Thoracic aorta (tissue), 2 donors: ENCODE results near the gene SHROOM2. TPM values are rescaled to one million over a fixed set of nuclear protein-coding genes. Genes with fewer than 3 reads are reported as not detected.

Experiments used
- ATAC-seq: fragments of 150-250 bp; one replicate; pipeline ENCODE4 v1.8.0; 2017; ENCODE audit warnings: low read depth; ENCODE audit not compliant: insufficient number of reproducible peaks, low FRiP score
- DNase-seq: peaks from one replicate; pipeline ENCODE4 v3.0.0-alpha.2; 2020; ENCODE audit warnings: low spot score
- H3K27ac ChIP-seq, 2 donors: fragments of 200-600 bp; sonication (generic); 1 replicate in 1 of 2; 2 replicates in 1 of 2; pipeline ENCODE4 v1.5.1; 2016; ENCODE audit warnings: mild to moderate bottlenecking in 2 of 2, moderate library complexity in 2 of 2
- H3K27me3 ChIP-seq: fragments of 200-600 bp; sonication (generic); replicated peaks from 2 replicates; pipeline ENCODE4 v1.6.0; 2016; ENCODE audit warnings: mild to moderate bottlenecking; ENCODE audit not compliant: insufficient read depth
- H3K36me3 ChIP-seq: fragments of 200-600 bp; sonication (generic); one replicate; pipeline ENCODE4 v1.5.1; 2016
- H3K4me1 ChIP-seq, 2 donors: fragments of 200-600 bp; sonication (generic); 1 replicate in 1 of 2; 2 replicates in 1 of 2; pipeline versions ENCODE4 v1.5.1 to v1.6.0; 2016; ENCODE audit warnings: low read depth in 2 of 2, mild to moderate bottlenecking in 1 of 2; ENCODE audit not compliant: control insufficient read depth in 1 of 2
- H3K4me3 ChIP-seq: fragments of 200-600 bp; sonication (generic); 2 replicates; pipeline ENCODE4 v1.5.1; 2016; ENCODE audit warnings: mild to moderate bottlenecking
- H3K9me3 ChIP-seq: fragments of 200-600 bp; sonication (generic); 2 replicates; pipeline ENCODE4 v1.5.1; 2016
- CTCF ChIP-seq: fragments of 200-600 bp; sonication (generic); IDR thresholded peaks from one replicate; pipeline ENCODE4 v1.5.1; 2019; ENCODE audit warnings: antibody characterized with exemption
- total RNA-seq, 2 donors: library from RNA; depleted of rRNA; stranded (reverse); fragments of >200 nt; gene quantifications; one replicate each; pipeline versions ENCODE4 v1.1.0 to v1.2.3, GENCODE V29; 2016

The SHROOM2 gene
- total RNA-seq, 2 donors from 2014 or later: 2.0 TPM

GRCh38 chrX:9980401-9980800 is 194.2 kb downstream of the SHROOM2 start:
- TF ChIP-seq CTCF: no peak
- H3K4me1 ChIP-seq: no peaks in the 10 kb centered on the region
- H3K36me3 ChIP-seq: no peaks in the 10 kb centered on the region
- no peaks in the 10 kb centered on the region for H3K27me3 ChIP-seq
- H3K4me3 ChIP-seq: no peak overlapping the region
- DNase-seq (no peak), ATAC-seq (no peak)
- H3K9me3 ChIP-seq: no peaks in the 10 kb centered on the region
- H3K27ac ChIP-seq: no peak overlapping the region

- TF ChIP-seq CTCF: no peak
- DNase-seq (no peak), ATAC-seq (no peak)
- H3K4me1 ChIP-seq: no peaks in the 10 kb centered on the region
- H3K4me3 ChIP-seq: no peak overlapping the region
- H3K9me3 ChIP-seq: no peaks in the 10 kb centered on the region
- no peaks in the 10 kb centered on the region for H3K27me3 ChIP-seq
- H3K27ac ChIP-seq: no peak overlapping the region
- no peaks in the 10 kb centered on the region for H3K36me3 ChIP-seq
Measured at GRCh38 chrX:9980927-9981326, 194.7 kb downstream of the SHROOM2 start.

DNA sequence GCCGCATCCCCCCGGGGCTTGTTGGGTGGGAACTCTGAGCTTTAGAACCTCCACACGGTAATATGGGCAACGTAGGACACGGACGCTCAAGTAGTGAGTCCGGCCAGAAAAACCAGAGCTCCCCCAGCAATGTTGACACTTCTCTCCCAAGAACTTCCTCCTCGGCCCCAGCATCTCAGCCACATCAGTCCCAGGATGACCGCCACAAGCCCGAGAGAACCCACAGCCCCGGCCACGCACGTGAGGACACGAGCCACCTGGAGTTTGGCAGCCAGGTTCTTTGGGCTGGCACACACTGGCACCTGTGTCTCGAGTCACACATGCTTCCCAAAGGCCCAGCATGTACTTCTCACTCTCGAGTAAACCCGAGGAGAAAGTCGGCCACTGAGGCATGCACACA is 197.2 kb downstream of the SHROOM2 start:
- Histone ChIP-seq H3K9me3 (no peaks in the 10 kb centered on the region), H3K27me3 (no peaks in the 10 kb centered on the region), H3K4me1 (no peaks in the 10 kb centered on the region), H3K4me3 (no peak overlapping the region), H3K36me3 (no peaks in the 10 kb centered on the region), H3K27ac (no peak overlapping the region)
- ATAC-seq (no peak), DNase-seq (no peak)
- no peak for TF ChIP-seq CTCF

- no peaks in the 10 kb centered on the region for H3K9me3 ChIP-seq
- ATAC-seq: no peak
- H3K27me3 ChIP-seq: no peaks in the 10 kb centered on the region
- no peak overlapping the region for H3K4me3 ChIP-seq
- H3K4me1 ChIP-seq: no peaks in the 10 kb centered on the region
- DNase-seq: no peak
- H3K27ac ChIP-seq: no peak overlapping the region
- H3K36me3 ChIP-seq: no peaks in the 10 kb centered on the region
- no peak for TF ChIP-seq CTCF
Measured at GRCh38 chrX:9983846-9984245, 197.6 kb downstream of the SHROOM2 start.

DNA sequence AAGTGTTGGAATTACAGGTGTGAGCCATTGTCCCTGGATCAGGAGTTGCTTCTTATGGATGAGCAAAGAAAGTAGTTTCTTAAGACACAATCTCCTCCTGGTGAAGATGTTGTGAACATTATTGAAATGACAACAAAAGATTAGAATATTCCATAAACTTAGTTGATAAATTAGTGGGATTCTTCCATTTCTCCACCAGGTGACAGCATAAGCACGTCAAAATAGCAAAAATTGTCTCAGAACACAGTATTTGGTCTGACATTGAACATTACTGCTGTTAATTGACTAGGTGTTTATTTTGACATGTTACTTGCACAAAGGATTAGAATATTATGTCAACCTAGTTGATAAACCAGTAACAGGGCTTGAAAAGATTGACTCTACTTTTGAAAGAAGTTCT is 202.5 kb downstream of the SHROOM2 start:
- Histone ChIP-seq H3K4me3 (no peak overlapping the region), H3K4me1 (no peaks in the 10 kb centered on the region), H3K27ac (no peak overlapping the region), H3K27me3 (no peaks in the 10 kb centered on the region), H3K9me3 (no peaks in the 10 kb centered on the region), H3K36me3 (no peaks in the 10 kb centered on the region)
- no peak for DNase-seq
- TF ChIP-seq CTCF: peak; percentile 30
- no peak for ATAC-seq
